Suprapubic skin (tissue), 4 donors: ENCODE data around the gene TRIO. TPM values are rescaled to one million over a fixed set of nuclear protein-coding genes. Genes with fewer than 3 reads are reported as not detected.

Source experiments
- DNase-seq, 2 donors: peaks; one replicate each; pipeline ENCODE4 v3.0.0-alpha.2; 2019; ENCODE audit warnings: low spot score in 2 of 2
- H3K27ac ChIP-seq: fragments of 200-600 bp; sonication (generic); one replicate; pipeline ENCODE4 v1.5.1; 2019
- H3K27me3 ChIP-seq: fragments of 200-600 bp; sonication (generic); one replicate; pipeline ENCODE4 v1.5.1; 2019
- H3K36me3 ChIP-seq: fragments of 200-600 bp; sonication (generic); one replicate; pipeline ENCODE4 v1.5.1; 2019
- H3K4me1 ChIP-seq: fragments of 200-600 bp; sonication (generic); one replicate; pipeline ENCODE4 v1.5.1; 2019
- H3K4me3 ChIP-seq: fragments of 200-600 bp; sonication (generic); one replicate; pipeline ENCODE4 v1.5.1; 2019; ENCODE audit warnings: mild to moderate bottlenecking
- H3K9me3 ChIP-seq: fragments of 200-600 bp; sonication (generic); one replicate; pipeline ENCODE4 v1.5.1; 2019
- CTCF ChIP-seq, 2 donors: fragments of 200-600 bp in 1 of 2; fragments of 450-650 bp in 1 of 2; sonication (generic) in 1 of 2; IDR thresholded peaks; one replicate each; pipeline ENCODE4 v1.5.1; 2016 to 2019; ENCODE audit warnings: antibody characterized with exemption in 2 of 2, mild to moderate bottlenecking in 1 of 2, moderate library complexity in 1 of 2
- EP300 ChIP-seq: sonication (generic); formaldehyde crosslinking; IDR thresholded peaks from one replicate; pipeline ENCODE4 v1.6.1; 2017; ENCODE audit warnings: antibody characterized with exemption
- POLR2A ChIP-seq, 2 donors: fragments of 450-650 bp; IDR thresholded peaks; one replicate each; pipeline ENCODE4 v1.6.1; 2017; ENCODE audit warnings: antibody characterized with exemption in 2 of 2, mild to moderate bottlenecking in 2 of 2, moderate library complexity in 2 of 2
- POLR2AphosphoS5 ChIP-seq, 3 donors: sonication (generic); formaldehyde crosslinking; IDR thresholded peaks; one replicate each; pipeline ENCODE4 v1.6.1; 2017; ENCODE audit warnings: antibody characterized with exemption in 3 of 3
- WGBS: methylation state at CpG from one replicate; pipeline ENCODE4 v1.1.5; 2018; 5-methylcytosine and 5-hydroxymethylcytosine counted together
- total RNA-seq, 4 donors: library from RNA; depleted of rRNA; stranded (reverse); fragments of >200 nt; gene quantifications; one replicate each; pipeline ENCODE4 v1.1.0, GENCODE V29; 2016

The TRIO gene
- total RNA-seq, 4 donors from 2014 or later = 62.7 to 159 (median 70.4) TPM

DNA sequence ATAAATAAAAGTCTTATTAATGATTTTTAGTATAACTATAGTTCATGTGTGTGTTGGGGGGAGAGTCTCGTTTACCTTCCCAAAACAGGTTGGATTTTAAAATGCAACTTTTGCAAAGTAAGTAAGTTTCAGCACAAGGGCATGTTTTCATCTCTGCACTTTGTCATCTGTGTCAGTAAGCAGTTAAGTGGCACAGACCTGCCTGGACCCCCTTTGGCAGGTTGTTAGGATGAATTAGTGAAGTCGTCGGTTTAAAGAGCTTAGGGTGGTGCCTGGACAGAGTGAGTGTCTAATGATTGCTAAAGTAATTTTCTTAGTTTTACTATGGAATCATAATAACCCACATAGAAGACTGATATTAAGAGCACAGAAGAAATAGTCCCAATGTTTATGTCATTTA is 74.9 kb downstream of the TRIO start:
- TF ChIP-seq POLR2A (IDR thresholded peaks at IDR 0.05) = no peak
- TF ChIP-seq POLR2AphosphoS5 (IDR thresholded peaks at IDR 0.05) = no peak
- TF ChIP-seq EP300 = no peak
- no peak for TF ChIP-seq CTCF (IDR thresholded peaks at IDR 0.05)
- Histone ChIP-seq H3K36me3 (no peaks in the 10 kb centered on the region), H3K27me3 (no peaks in the 10 kb centered on the region), H3K9me3 (no peaks in the 10 kb centered on the region), H3K27ac (no peak overlapping the region), H3K4me3 (no peak overlapping the region), H3K4me1 (peaks cover 24% of the 10 kb centered on the region)
- 87% methylated on average over 3 of the region's 3 CpGs for WGBS
- DNase-seq = no peak

GRCh38 chr5:14218480-14218879 is 75.3 kb downstream of the TRIO start:
- H3K9me3 ChIP-seq = no peaks in the 10 kb centered on the region
- 91% methylated on average over 2 of the region's 6 CpGs for WGBS
- H3K27me3 ChIP-seq = no peaks in the 10 kb centered on the region
- peaks cover 24% of the 10 kb centered on the region for H3K4me1 ChIP-seq
- no peak overlapping the region for H3K4me3 ChIP-seq
- no peak for DNase-seq
- no peak overlapping the region for H3K27ac ChIP-seq
- no peaks in the 10 kb centered on the region for H3K36me3 ChIP-seq
- TF ChIP-seq EP300 (no peak), POLR2A (IDR thresholded peaks at IDR 0.05) (no peak), CTCF (IDR thresholded peaks at IDR 0.05) (no peak), POLR2AphosphoS5 (IDR thresholded peaks at IDR 0.05) (no peak)

GRCh38 chr5:14218897-14219573 is 75.9 kb downstream of the TRIO start:
- DNase-seq = no peak
- peaks cover 24% of the 10 kb centered on the region for H3K4me1 ChIP-seq
- 64% methylated on average over 10 of the region's 10 CpGs for WGBS

GRCh38 chr5:14219800-14220512 is 76.8 kb downstream of the TRIO start:
- Histone ChIP-seq H3K4me1 (peaks cover 20% of the 10 kb centered on the region), H3K36me3 (no peaks in the 10 kb centered on the region), H3K4me3 (no peak overlapping the region), H3K27me3 (no peaks in the 10 kb centered on the region), H3K27ac (no peak overlapping the region), H3K9me3 (no peaks in the 10 kb centered on the region)
- TF ChIP-seq EP300 = no peak
- TF ChIP-seq POLR2AphosphoS5 (IDR thresholded peaks at IDR 0.05) = no peak
- TF ChIP-seq POLR2A (IDR thresholded peaks at IDR 0.05) = no peak
- TF ChIP-seq CTCF (IDR thresholded peaks at IDR 0.05) = no peak
- no peak for DNase-seq
- 75% methylated on average over 6 of the region's 6 CpGs for WGBS

More at GRCh38 chr5:14218897-14219573, 75.9 kb downstream of the TRIO start:
- Histone ChIP-seq H3K27ac (no peak overlapping the region), H3K27me3 (no peaks in the 10 kb centered on the region), H3K4me3 (no peak overlapping the region), H3K9me3 (no peaks in the 10 kb centered on the region), H3K36me3 (no peaks in the 10 kb centered on the region)
- no peak for TF ChIP-seq POLR2AphosphoS5 (IDR thresholded peaks at IDR 0.05)
- TF ChIP-seq CTCF (IDR thresholded peaks at IDR 0.05) = no peak
- TF ChIP-seq EP300 = no peak
- TF ChIP-seq POLR2A (IDR thresholded peaks at IDR 0.05) = no peak

DNA sequence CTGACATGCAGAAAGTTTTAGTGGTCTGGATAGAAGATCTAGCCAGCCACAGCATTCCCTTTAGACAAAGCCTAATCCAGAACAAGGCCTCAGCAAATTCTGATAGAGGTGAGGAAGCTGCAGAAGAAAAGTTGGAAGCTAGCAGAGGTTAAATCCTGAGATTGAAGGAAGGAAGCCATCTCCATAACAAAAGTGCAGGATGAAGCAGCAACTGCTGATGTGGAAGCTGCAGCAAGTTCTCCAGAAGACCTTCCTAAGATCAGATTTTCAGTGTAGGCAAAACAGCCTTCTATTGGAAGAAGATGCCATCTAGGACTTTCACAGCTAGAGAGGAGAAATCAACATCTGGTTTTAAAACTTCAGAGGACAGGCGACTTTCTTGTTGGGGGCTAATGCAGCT is 77.5 kb downstream of the TRIO start:
- 80% methylated on average over 1 of the region's 1 CpG for WGBS
- no peaks in the 10 kb centered on the region for H3K36me3 ChIP-seq
- TF ChIP-seq CTCF (IDR thresholded peaks at IDR 0.05) (no peak), EP300 (no peak), POLR2AphosphoS5 (IDR thresholded peaks at IDR 0.05) (no peak), POLR2A (IDR thresholded peaks at IDR 0.05) (no peak)
- no peak overlapping the region for H3K27ac ChIP-seq
- H3K4me1 ChIP-seq = peaks cover 20% of the 10 kb centered on the region
- H3K4me3 ChIP-seq = no peak overlapping the region
- H3K27me3 ChIP-seq = no peaks in the 10 kb centered on the region
- H3K9me3 ChIP-seq = no peaks in the 10 kb centered on the region
- DNase-seq = no peak
